T-helper 2 cell treated with Interferon-gamma antibody and Interleukin-4, amounts not matched to agents 100 ng/mL and 5 ng/mL, for 36 hours (primary cell): ENCODE measurements around the gene BANK1. TPM values are rescaled to one million over a fixed set of nuclear protein-coding genes. Genes with fewer than 3 reads are reported as not detected.

ENCODE experiments used
- intact Hi-C: fragments of 100-400 bp; cut with micrococcal nuclease; formaldehyde crosslinking; loops from one replicate; pipeline ENCODE4 v1.15.1; 2023
- total RNA-seq: library from RNA; stranded (reverse); gene quantifications from 2 replicates; pipeline ENCODE4 v1.2.3, GENCODE V29; 2022

Gene BANK1
- total RNA-seq, 1 donor from 2014 or later: 0.11 TPM

DNA sequence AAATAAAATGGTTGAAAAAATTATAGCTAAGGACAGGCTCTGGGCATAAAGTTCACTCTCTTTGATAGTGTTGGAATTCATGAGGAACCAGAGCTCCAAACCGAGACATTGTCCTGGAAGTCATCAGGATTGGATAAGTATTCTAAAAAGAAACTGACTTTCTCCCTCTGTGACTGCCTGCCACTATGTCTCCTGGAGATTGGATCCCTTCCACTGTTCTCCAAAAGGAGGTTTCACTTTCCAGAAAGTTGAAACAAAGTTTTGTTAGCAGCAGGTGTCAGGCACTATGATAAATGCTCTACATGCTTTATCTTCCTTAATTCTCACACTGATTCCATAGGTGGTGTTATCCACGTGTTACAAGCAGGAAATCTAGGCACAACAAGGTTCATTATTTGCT is 16.8 kb downstream of the BANK1 start:
- intact Hi-C loops: loop anchor here (10.0 kb wide), 1 partner anchor 63 kb away; no protein-coding TSS in a partner anchor

DNA sequence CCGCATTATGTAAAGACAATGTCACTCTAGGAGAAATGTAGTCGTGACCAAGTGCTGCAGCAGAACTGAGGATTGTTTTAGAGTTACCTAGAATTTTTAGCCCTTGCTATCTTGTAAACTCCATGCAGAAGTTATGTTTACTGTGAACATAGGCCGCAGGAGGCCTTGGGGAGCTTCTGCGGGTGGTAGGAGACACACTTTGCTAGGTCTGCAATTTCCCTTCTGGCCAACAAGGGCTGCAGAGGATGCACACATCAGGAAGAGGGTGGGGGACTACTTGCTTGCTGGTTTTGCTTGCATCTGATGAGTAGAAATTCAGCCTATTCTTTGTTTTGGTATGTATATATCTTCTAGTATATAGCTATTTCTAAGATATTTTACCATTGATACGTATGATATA is 23.1 kb downstream of the BANK1 start:
- intact Hi-C loops: no loop called here

DNA sequence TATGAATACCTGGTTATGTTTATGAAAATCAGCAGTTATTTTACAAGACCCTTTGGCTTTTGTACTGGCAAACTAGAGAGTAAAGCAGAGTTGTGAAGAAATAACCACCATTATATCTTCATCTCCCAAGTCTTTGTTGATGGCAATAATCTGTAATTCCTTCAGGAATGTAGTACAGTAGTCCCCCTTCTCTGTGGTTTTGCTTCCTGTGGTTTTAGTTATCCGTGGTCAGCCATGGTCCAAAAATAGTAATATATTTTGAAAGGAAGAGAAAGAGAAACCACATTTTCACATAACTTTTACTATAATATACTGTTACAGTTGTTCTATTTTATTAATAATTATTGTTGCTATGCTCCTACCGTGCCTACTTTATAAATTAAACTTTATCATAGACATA is 27.8 kb downstream of the BANK1 start:
- intact Hi-C loops: no loop called here

DNA sequence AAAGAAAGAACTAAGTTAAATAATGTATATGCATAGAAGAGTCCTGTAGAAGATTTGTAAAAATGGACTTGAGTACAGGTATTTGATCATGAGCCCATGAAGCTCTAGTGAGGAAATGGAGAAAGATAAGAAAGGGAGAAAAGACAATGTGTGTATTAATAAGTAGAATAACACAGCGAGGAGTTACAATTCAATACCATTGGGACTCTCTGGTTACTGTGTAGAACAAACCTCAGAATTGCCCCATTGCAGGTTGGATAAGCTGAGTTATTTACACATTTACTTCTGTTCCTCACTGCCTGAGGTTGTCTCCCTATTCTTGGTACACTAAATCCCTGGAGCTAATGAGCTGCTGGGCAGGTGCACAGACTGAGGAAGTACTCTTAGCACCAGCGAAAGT is 33.3 kb downstream of the BANK1 start:
- intact Hi-C loops: no loop called here

DNA sequence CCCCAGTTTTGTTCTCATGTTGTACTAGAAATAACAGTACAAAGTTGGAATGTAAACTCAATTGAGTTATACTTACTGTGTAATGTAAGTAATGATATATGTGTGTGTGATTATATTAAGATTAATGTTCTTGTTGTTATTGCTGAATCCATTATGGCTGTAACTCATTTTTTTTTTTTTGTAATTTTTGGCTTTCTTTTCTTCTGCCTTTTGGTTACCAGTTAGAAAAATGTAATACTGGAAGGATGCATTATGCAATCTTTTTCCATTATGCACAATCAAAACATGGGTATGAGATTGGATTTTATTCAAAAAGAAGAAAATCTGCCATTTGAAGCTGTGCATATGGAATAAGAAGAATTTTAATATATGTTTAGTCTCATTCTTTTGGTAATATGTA is 34.0 kb downstream of the BANK1 start:
- intact Hi-C loops: no loop called here

DNA sequence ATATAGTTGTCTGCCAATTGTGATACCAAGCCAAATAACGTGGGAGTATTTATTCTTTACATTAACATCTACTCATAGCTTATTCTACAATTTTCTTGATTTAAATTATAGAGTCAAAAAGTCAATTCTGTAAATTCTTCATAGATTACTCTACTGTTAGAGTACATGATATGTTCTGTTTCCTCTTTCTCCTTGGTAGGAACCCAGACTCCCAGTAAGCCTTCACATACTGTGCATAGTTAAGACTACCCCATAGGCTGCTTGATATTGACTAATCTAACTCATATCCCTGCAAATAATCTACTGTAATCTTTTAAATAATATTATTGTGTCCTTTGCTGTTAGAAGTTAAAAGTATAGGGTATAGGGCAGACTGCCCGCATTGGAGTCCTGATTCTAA is 35.4 kb downstream of the BANK1 start:
- intact Hi-C loops: no loop called here

DNA sequence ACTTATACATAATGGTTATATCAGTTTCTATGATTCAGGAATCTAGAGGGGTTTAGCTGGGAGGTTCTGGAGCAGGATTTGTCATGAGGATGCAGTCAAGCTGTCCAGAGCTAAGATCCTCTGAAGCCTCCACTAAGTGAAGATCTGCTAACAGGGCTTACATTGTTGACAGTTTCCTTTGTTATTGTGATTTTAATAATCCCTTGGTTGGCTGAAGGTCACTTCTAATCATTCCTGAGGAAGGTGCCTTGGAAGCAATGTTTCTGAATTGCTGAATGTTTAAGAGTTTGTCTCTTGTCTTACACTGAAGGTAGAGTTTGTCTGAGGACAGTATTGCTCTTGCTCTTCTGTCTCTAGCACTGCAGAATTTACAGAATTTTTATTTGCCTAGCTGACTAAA is 41.3 kb downstream of the BANK1 start:
- intact Hi-C loops: no loop called here

DNA sequence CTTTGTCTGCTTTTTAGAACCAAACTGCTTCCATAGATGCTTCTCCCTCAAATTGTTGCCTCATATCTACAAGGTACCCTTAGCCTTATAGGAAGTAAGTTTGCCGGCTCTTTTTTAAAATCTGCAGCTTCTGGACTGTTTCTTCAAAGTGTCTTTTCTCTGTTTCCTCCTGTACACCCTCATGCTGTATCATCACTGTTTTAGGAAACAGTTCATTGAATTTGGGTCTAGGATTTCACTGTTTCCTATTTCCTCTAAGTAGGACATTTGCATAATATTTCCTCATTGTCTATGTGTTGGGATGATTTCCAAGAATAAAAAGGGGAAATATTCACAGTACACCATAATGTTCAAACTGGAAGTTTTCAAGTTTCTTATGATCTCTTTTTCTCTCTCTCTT is 43.0 kb downstream of the BANK1 start:
- intact Hi-C loops: no loop called here

DNA sequence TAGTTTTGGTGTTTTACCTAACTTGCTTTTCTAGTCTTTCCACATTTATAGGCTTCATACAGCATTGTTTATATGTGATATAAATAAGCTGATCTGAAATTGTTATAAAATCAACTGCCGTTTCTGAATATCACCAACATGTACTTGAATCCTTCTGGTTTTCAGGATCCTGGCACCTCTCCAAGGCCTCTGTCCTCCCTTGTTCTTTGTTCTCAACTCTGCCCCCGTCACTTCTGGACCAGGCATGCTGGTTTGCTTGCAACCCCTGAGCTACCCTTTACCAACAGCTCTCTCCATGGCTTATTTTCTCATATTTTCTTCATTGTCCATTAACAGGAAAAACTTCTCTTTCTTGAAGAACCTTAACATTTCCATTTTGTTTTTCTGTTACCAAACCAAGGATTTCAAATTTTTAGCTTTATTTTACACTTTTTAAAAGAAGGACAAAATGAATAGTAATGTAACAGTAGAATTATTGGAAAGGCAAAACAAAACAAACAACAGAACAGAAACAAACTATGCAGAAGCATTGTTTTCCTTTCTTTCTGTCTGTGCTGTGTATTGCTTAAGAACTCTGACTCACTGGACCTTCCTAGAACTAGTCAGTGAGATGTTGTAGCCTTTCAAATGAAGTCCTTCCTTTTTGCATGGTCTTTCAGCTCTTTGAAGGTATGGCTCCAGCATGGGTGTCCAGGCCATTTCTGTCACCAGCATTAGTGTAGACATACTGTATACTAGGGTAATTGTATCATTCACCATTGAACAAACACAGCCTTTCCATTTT is 44.8 kb downstream of the BANK1 start:
- intact Hi-C loops: no loop called here

DNA sequence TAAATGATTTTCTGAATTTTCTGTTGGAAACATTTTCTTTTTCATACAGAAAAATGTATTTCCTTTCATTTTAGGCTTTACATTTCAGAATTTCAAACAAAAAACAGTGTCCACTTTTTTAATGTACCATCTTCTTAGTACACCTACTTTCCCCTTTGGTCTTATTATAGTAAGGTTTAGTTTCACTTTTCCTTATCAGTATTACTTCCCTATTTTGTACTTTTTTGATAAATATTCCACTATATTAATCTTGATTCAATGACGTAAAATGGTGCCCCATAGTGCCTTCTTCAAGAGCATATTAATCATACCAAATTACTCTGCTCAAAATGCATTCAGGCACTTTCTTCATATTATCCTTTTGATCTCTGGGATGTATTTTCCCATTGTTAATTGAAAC is 52.5 kb downstream of the BANK1 start:
- intact Hi-C loops: no loop called here

DNA sequence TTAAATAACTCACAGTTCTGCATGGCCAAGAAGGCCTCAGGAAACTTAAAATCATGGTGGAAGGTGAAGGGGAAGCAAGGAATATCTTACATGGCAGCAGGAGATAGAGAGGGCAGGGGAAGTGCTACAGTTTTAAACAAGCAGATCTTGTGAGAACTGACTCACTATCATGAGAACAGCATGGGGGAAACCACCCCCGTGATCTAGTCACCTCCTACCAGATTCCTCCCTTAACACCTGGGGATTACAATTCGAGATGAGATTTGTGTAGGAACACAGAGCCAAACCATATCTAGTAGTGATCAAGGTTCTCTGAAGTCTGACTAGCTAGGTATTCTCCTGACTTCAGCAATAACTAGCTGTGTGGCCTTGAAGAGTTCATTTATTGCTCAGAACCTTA is 56.0 kb downstream of the BANK1 start:
- intact Hi-C loops: no loop called here

DNA sequence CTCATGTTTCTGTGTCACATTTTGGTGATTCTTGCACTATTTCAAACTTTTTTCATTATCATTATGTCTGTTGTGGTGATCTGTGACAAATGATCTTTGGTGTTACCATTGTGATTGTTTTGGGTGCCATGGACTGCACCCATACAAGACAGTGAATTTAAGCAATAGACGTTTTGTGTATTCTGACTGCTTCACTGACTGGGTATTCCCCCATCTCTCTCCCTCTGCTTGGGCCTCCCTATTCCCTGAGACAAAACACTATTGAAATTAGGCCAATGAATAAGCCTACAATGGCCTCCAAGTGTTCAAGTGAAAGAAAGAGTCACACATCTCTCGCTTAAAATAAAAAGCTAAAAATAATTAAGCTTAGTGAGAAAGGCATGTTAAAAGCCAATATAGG is 60.2 kb downstream of the BANK1 start:
- intact Hi-C loops: no loop called here

DNA sequence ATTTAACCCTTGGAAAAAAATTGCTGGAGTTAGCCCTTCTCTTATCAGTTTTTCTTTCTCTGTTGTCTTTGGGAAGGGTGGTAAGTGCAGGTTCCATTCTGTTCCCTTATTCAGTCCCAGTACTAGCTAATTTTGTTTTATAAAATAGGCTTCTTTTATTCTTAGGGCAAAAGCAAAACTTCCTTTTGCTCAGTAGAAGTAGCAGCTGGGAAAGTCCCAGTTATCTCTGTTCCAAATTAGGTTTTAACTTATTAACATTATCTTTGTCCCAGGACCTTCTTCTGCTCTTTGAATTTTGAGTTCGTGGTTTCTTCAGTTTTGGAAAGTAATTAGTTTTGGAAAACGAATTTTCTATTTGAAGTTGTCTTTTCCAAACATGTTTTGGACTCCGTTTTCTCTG is 61.1 kb downstream of the BANK1 start:
- intact Hi-C loops: no loop called here

DNA sequence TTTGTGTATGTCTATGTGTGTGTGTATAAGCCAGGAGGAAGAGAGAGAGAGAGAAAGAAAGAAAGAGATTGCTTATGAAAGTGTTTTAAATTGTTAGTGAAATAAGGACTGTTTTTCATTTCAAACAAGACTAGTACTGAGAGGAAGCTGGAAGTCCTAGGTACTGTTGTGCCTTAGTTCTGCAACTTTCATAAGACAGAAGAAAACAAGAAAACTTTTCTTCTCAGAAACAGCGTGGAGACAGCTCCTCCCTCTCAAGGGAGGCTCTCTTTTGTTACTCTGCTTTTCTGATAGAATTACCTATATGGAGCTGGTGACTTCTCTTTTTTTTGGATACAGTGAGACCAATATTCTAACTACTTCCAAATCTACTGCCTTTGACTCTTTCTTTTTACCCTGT is 62.5 kb downstream of the BANK1 start:
- intact Hi-C loops: no loop called here

DNA sequence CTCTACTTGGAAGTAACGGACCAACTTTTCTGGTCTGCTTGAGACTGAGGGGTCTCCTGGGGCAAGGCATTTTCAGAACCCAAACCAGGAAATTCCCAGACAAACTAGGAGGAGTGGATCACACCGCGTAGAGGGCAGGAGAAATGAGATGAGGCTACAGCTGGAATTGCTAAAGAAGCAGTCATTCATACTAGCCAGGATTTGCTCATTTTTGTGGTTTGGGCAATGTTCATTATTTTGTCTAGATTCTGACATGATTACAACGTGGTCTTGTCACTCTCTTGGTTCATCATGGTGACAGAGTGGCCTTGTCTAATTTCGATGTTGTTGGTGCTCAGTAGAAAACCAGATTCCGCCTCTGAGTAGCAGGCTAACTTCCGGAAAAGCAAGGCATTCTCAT is 63.2 kb downstream of the BANK1 start:
- intact Hi-C loops: no loop called here

DNA sequence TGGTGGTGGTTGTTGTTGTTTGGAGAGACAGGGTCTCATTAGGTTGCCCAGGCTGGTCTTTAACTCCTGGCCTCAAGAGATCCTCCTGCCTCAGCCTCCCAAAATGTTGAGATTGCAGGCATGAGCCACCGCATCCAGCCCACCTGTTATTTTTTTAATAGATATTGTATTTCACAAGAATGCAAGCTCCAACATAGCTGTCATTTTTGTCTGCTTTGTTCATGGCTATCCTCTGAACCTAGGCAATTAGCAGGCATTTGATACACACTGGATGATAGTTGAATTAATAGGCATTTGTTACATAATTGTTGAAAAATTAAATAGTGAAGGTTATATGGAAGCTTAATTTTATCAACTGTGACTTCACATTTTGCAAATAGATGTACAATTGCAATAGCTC is 64.7 kb downstream of the BANK1 start:
- intact Hi-C loops: no loop called here

DNA sequence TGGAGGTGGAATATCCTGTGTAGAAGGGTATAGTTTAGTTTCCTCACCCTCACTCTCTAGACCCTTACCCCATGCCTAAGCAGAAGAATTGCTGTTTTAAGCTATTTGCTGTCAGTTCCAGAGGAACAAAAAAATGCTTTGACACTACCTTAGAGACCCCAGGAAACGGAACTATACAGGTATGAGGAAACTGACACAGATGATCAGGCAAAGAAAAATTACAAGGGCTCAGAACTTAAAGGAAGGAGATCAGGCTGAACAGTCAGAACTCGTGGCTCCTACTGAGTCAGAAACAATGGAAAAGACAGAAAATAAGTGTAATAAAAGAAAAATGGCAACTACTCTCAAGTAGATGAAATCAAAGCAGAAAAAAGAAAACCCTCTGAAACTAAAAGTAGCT is 65.6 kb downstream of the BANK1 start:
- intact Hi-C loops: no loop called here

DNA sequence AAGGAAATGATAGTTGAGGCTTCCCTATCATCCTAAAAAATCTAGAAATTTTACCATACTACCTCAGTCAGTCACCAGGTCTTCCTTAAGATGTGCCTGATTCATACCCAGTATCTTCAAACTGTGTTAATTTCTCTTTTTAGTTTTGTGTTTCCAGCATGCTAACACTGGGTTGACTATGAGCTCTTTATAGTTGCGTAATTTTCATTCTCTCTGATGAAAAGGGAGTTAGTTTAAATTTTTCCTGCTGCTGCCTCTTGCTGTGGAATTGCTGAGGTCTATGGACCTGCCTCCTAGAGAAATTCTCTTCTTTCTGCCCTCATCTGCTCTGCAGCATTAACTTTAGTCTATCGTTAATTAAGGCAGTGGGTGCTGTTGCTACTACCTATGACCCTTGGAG is 66.6 kb downstream of the BANK1 start:
- intact Hi-C loops: no loop called here

DNA sequence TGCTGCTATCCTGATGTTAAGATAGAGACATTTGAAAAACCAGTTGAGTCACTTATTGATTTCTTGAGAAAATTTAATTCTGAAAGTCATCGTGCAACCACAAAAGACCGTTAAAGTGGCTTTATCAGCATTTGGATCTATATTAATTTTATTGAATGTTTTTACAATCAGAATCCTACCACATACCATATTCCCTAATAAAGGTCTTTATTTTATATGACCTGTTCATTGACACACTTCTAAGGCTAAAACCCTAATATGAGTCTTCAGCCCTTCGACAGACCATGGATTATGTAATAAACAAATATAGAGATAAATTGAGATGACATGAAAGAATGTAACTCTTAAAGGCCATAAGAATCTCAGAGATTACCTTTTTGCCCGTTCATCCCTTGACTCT is 68.1 kb downstream of the BANK1 start:
- intact Hi-C loops: no loop called here

DNA sequence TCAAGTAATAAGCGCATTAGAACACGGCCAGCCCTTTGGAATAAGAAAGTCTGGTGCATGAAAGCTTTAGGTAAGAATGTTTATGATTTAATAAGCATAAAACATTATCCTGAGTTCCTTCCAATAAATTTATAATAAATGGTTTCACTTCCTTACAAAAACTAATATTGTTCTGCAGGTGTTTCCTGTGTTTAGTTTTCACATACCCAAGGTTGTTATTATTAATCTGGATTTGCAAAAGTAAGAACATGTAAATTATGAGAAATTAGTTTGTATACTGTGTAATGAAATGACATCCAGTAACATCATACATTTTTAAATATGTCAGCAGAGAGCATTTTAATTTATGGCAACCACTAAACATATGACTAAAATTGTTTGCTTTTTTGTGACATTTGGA is 72.1 kb downstream of the BANK1 start:
- intact Hi-C loops: no loop called here

DNA sequence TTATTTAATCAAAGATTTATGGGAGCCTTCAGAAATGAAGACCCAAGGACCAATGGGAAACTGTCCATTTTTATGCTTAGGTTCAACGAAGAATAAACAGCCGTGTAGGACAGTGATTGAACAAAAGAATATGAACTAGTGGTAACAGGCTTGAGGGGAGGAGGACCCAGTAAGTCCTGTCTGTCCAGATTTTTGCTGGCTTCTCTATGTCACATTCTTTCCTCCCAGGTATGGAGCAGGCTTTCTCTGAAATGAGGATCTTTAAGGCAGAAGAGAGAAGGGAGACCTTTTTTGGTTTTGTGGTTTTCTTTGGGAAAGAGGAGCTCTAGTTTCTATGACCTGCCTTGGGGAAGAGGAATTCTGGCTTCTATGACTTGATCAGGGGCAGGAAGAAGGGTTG is 74.1 kb downstream of the BANK1 start:
- intact Hi-C loops: no loop called here

DNA sequence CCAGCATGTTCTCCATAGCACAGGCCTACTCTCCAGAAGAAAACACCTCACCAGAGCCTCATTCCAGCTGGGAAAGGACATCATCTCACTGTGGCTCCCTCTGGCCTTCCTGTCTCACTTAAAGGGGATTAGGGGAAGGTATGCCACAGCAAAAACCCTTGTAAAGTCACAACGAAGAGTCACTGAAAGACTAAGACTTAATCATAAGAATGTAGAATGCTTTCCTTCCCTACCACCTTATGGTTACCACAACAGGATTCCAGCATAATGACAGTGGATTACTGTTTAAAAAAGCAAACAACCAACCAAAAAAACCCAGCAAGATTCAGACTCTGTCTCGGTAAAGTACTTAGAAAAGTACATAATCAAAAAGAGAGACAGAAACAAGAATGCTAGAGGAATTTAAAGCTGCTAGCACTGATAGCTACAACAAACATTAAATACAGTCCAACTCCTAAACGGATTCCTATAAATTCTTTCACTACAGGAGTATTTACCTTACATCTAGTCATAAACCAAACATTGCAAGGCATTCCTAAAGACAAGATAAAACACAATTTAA is 75.1 kb downstream of the BANK1 start:
- intact Hi-C loops: no loop called here

DNA sequence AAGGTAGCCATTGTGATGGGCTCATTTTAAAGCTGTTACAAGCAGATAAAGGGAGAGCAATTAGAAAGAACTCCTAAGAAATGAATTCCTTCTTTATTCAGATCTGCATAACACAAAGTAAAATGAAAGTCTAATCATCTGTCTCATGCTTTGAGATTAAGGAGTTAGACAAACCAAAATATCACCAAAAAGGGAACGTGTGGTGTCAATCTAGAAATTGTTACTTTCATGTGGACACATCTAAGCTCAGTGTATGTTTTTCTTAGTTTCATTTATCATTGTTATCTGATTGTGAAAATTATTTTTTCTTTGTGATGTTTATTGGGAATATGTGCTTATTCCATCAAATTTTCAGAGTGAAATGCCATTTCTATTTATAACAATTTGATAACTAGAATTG is 80.3 kb downstream of the BANK1 start:
- intact Hi-C loops: no loop called here
